HG02943 (cell line): ENCODE measurements around the gene CFAP99.
"Not testable (repeated sequence)": the region's sequence is repeated elsewhere in the genome, so short reads cannot be mapped to it uniquely, and the experiment has no call there.

ENCODE experiments used
- ATAC-seq: cut with Tn5 transposase; IDR thresholded peaks from one replicate; pipeline ENCODE4 v1.9.1; 2021; ENCODE audit warnings: mild to moderate bottlenecking, low read depth, moderate library complexity; ENCODE audit not compliant: unreplicated experiment

Gene CFAP99

GRCh38 chr4:2418650-2419571 lies at the start of gene CFAP99:
Gene CFAP99, plus strand, starts transcription at chr4:2418955.
- peak; percentile 91 for ATAC-seq

- ATAC-seq: no peak
Observed at GRCh38 chr4:2370597-2371320, 48.0 kb upstream of the CFAP99 start.

GRCh38 chr4:2371765-2372487 lies 46.8 kb upstream of the CFAP99 start:
- ATAC-seq: no peak

GRCh38 chr4:2372488-2373030 lies 46.2 kb upstream of the CFAP99 start:
- no peak for ATAC-seq

GRCh38 chr4:2373532-2373931 lies 45.2 kb upstream of the CFAP99 start:
- no peak for ATAC-seq

- ATAC-seq: no peak
Observed at GRCh38 chr4:2375427-2375826, 43.3 kb upstream of the CFAP99 start.

GRCh38 chr4:2377241-2377640 lies 41.5 kb upstream of the CFAP99 start:
- ATAC-seq: no peak

- no peak for ATAC-seq
Observed at GRCh38 chr4:2378401-2378800, 40.4 kb upstream of the CFAP99 start.

- ATAC-seq: no peak
Observed at GRCh38 chr4:2378898-2379297, 39.9 kb upstream of the CFAP99 start.

GRCh38 chr4:2380589-2380988 lies 38.2 kb upstream of the CFAP99 start:
- ATAC-seq: not testable (repeated sequence)

GRCh38 chr4:2382769-2383202 lies 36.0 kb upstream of the CFAP99 start:
- not testable (repeated sequence) for ATAC-seq

GRCh38 chr4:2383220-2383631 lies 35.5 kb upstream of the CFAP99 start:
- ATAC-seq: not testable (repeated sequence)

- no peak for ATAC-seq
Observed at GRCh38 chr4:2383760-2384159, 35.0 kb upstream of the CFAP99 start.

- no peak for ATAC-seq
Observed at GRCh38 chr4:2384245-2384644, 34.5 kb upstream of the CFAP99 start.

GRCh38 chr4:2385516-2385915 lies 33.2 kb upstream of the CFAP99 start:
- ATAC-seq: no peak

- no peak for ATAC-seq
Observed at GRCh38 chr4:2386717-2387116, 32.0 kb upstream of the CFAP99 start.

- no peak for ATAC-seq
Observed at GRCh38 chr4:2387218-2387617, 31.5 kb upstream of the CFAP99 start.

- no peak for ATAC-seq
Observed at GRCh38 chr4:2387829-2388228, 30.9 kb upstream of the CFAP99 start.

GRCh38 chr4:2388429-2389182 lies 30.1 kb upstream of the CFAP99 start:
- no peak for ATAC-seq

GRCh38 chr4:2389691-2390090 lies 29.1 kb upstream of the CFAP99 start:
- ATAC-seq: no peak
